ENCODE results near the gene FARP1. TPM values are rescaled to one million over a fixed set of nuclear protein-coding genes. Genes with fewer than 3 reads are reported as not detected.

Gene FARP1
- polyA plus RNA-seq, 1 of the 3 experiments (the other 2 are of a cell fraction) = 12.0 TPM

- TF ChIP-seq REST (IDR thresholded peaks at IDR 0.05; ENCODE audit: low read depth, low read length) (no peak), RAD21 (IDR thresholded peaks at IDR 0.05; ENCODE audit: low read length) (no peak), YY1 (IDR thresholded peaks at IDR 0.05; ENCODE audit: low read depth) (no peak), IRF3 (IDR thresholded peaks at IDR 0.05; ENCODE audit: low read depth, low read length) (no peak), SMC3 (IDR thresholded peaks at IDR 0.05; ENCODE audit: low read depth, low read length) (no peak), MEF2A (IDR thresholded peaks at IDR 0.05; ENCODE audit: borderline replicate concordance, low read depth) (no peak)
Measured at GRCh38 chr13:98346904-98347636, 204.2 kb downstream of the FARP1 start (continued).

- no peaks in the 10 kb centered on the region for H3K27me3 ChIP-seq (ENCODE audit: insufficient read depth)
- no peak for TF ChIP-seq MAX (IDR thresholded peaks at IDR 0.05; ENCODE audit: low read depth)
- ChIA-PET CTCF (no interaction called here), POLR2A (no interaction called here)
- H3K9me3 ChIP-seq = no peaks in the 10 kb centered on the region
- no peak overlapping the region for H2AFZ ChIP-seq (ENCODE audit: low read depth)
- WGBS (ENCODE audit: low lambda C conversion rate) = 100% methylated on average over 1 of the region's 1 CpG
- no peak overlapping the region for H3K4me3 ChIP-seq (ENCODE audit: low read depth in 2 of 2, low read length in 1 of 2)
- no peaks in the 10 kb centered on the region for H3F3A ChIP-seq (replicated peaks; ENCODE audit: insufficient read depth)
- H3K4me1 ChIP-seq (ENCODE audit: control insufficient read depth in 1 of 2, insufficient read depth in 2 of 2, low read depth in 1 of 2, low read length in 1 of 2) = peaks cover 0 to 10% of the 10 kb centered on the region in 2 experiments; a peak in 1 of 4 replicates
- DNase-seq = no peak
- H4K20me1 ChIP-seq (ENCODE audit: insufficient read depth) = no peaks in the 10 kb centered on the region
- no peak overlapping the region for H3K4me2 ChIP-seq
- no peaks in the 10 kb centered on the region for H3K9me2 ChIP-seq
- H3K36me3 ChIP-seq (replicated peaks in 1 of 2; ENCODE audit: control insufficient read depth in 1 of 2, insufficient read depth in 2 of 2, low read length in 1 of 2) = no peaks in the 10 kb centered on the region
- no peak overlapping the region for H3K27ac ChIP-seq (ENCODE audit: low read depth in 2 of 2, low read length in 1 of 2)
- no peaks in the 10 kb centered on the region for H3K79me2 ChIP-seq (ENCODE audit: insufficient read depth)
- H3K9ac ChIP-seq = no peak overlapping the region
Measured at GRCh38 chr13:98347756-98348155, 204.9 kb downstream of the FARP1 start.

- DNase-seq = no peak
- no peaks in the 10 kb centered on the region for H3K27me3 ChIP-seq (ENCODE audit: insufficient read depth)
- no peak overlapping the region for H3K4me3 ChIP-seq (ENCODE audit: low read depth in 2 of 2, low read length in 1 of 2)
- peaks cover 0 to 7% of the 10 kb centered on the region in 2 experiments; a peak in 1 of 4 replicates for H3K4me1 ChIP-seq (ENCODE audit: control insufficient read depth in 1 of 2, insufficient read depth in 2 of 2, low read depth in 1 of 2, low read length in 1 of 2)
- no peaks in the 10 kb centered on the region for H4K20me1 ChIP-seq (ENCODE audit: insufficient read depth)
- WGBS (ENCODE audit: low lambda C conversion rate) = 96% methylated on average over 16 of the region's 16 CpGs
- H3K9ac ChIP-seq = no peak overlapping the region
- no peaks in the 10 kb centered on the region for H3K9me3 ChIP-seq
- H3K79me2 ChIP-seq (ENCODE audit: insufficient read depth) = no peaks in the 10 kb centered on the region
- H3K9me2 ChIP-seq = no peaks in the 10 kb centered on the region
- H3F3A ChIP-seq (replicated peaks; ENCODE audit: insufficient read depth) = no peaks in the 10 kb centered on the region
- no peak for TF ChIP-seq SIN3A (IDR thresholded peaks at IDR 0.05; ENCODE audit: borderline replicate concordance, low read depth, low read length)
- no peak for TF ChIP-seq NFIC (IDR thresholded peaks at IDR 0.05; ENCODE audit: borderline replicate concordance)
- TF ChIP-seq PBX3 (IDR thresholded peaks at IDR 0.05) = no peak
- TF ChIP-seq CHD2 (IDR thresholded peaks at IDR 0.05; ENCODE audit: low read length, partially characterized antibody) = no peak
- no peak for TF ChIP-seq YY1 (IDR thresholded peaks at IDR 0.05; ENCODE audit: low read depth)
- TF ChIP-seq JUND (IDR thresholded peaks at IDR 0.05) = no peak
- no peak for TF ChIP-seq MEF2A (IDR thresholded peaks at IDR 0.05; ENCODE audit: borderline replicate concordance, low read depth)
- TF ChIP-seq GATA2 (CRISPR knock-in tag; IDR thresholded peaks at IDR 0.05) = no peak
- TF ChIP-seq USF2 (IDR thresholded peaks at IDR 0.05; ENCODE audit: borderline replicate concordance, low read depth, low read length) = no peak
- no peak for TF ChIP-seq RAD21 (IDR thresholded peaks at IDR 0.05; ENCODE audit: low read length)
- H2AFZ ChIP-seq (ENCODE audit: low read depth) = no peak overlapping the region
- H3K27ac ChIP-seq (ENCODE audit: low read depth in 2 of 2, low read length in 1 of 2) = no peak overlapping the region
- no peak overlapping the region for H3K4me2 ChIP-seq
- ChIA-PET POLR2A (no interaction called here), CTCF (no interaction called here)
- H3K36me3 ChIP-seq (replicated peaks in 1 of 2; ENCODE audit: control insufficient read depth in 1 of 2, insufficient read depth in 2 of 2, low read length in 1 of 2) = no peaks in the 10 kb centered on the region
Measured at GRCh38 chr13:98348466-98349200, 205.7 kb downstream of the FARP1 start.
